ENCODE results near the gene SF3A1.
"Not testable (repeated sequence)": the region's sequence is repeated elsewhere in the genome, so short reads cannot be mapped to it uniquely, and the experiment has no call there.

SF3A1 gene

GRCh38 chr22:30356449-30357235 is at the start of gene SF3A1, which contains the start of gene CCDC157:
TSS of gene SF3A1 (minus strand) at chr22:30356894. CDS start at chr22:30356792, 102 bp downstream.
TSS of gene CCDC157 (plus strand) at chr22:30357007. CDS start at chr22:30366001, 8,994 bp downstream.
- DNase-seq, result peak; percentile 87

GRCh38 chr22:30406400-30406799 is 49.7 kb upstream of the SF3A1 start:
- DNase-seq, result no peak

- DNase-seq, result no peak
Measured at GRCh38 chr22:30405731-30406130, 49.0 kb upstream of the SF3A1 start.

GRCh38 chr22:30404307-30404706 is 47.6 kb upstream of the SF3A1 start:
- no peak for DNase-seq

GRCh38 chr22:30402766-30403104 is 46.0 kb upstream of the SF3A1 start:
- DNase-seq, result not testable (repeated sequence)

GRCh38 chr22:30402028-30402765 is 45.5 kb upstream of the SF3A1 start:
- DNase-seq, result no peak

- not testable (repeated sequence) for DNase-seq
Measured at GRCh38 chr22:30401024-30401423, 44.3 kb upstream of the SF3A1 start.

- no peak for DNase-seq
Measured at GRCh38 chr22:30400159-30400558, 43.5 kb upstream of the SF3A1 start.

- no peak for DNase-seq
Measured at GRCh38 chr22:30399718-30400117, 43.0 kb upstream of the SF3A1 start.

- no peak for DNase-seq
Measured at GRCh38 chr22:30398685-30399680, 42.3 kb upstream of the SF3A1 start.

GRCh38 chr22:30397656-30398635 is 41.3 kb upstream of the SF3A1 start:
- no peak for DNase-seq

- peak; percentile 67 for DNase-seq
Measured at GRCh38 chr22:30396871-30397655, 40.4 kb upstream of the SF3A1 start, which contains the start of gene SEC14L2. TSS of gene SEC14L2 (plus strand) at chr22:30397018. CDS start at chr22:30397117, 99 bp downstream.

GRCh38 chr22:30393885-30394284 is 37.2 kb upstream of the SF3A1 start:
- DNase-seq, result no peak

GRCh38 chr22:30393322-30393680 is 36.6 kb upstream of the SF3A1 start:
- no peak for DNase-seq

GRCh38 chr22:30392661-30393321 is 36.1 kb upstream of the SF3A1 start:
- no peak for DNase-seq

- DNase-seq, result peak; percentile 83
Measured at GRCh38 chr22:30390974-30391691, 34.4 kb upstream of the SF3A1 start.

- DNase-seq, result peak; percentile 80
Measured at GRCh38 chr22:30386960-30387827, 30.5 kb upstream of the SF3A1 start, which contains the start of gene RNF215. TSS of gene RNF215 (minus strand) at chr22:30387411. CDS start at chr22:30387313, 98 bp downstream.

- no peak for DNase-seq
Measured at GRCh38 chr22:30386608-30386959, 29.9 kb upstream of the SF3A1 start.
